Erythroblast (primary cell): ENCODE data around the gene TBC1D16.
A peak's percentile ranks its signal among the peaks of the same experiment; 100 is the strongest.
"Not testable (repeated sequence)": the region's sequence is repeated elsewhere in the genome, so short reads cannot be mapped to it uniquely, and the experiment has no call there.

Experiments
- DNase-seq, 2 experiments: peaks; one replicate each; lab custom pipeline; 2025; lab: John Stamatoyannopoulos, UW
- GATA1 ChIP-seq: IDR thresholded peaks from 2 replicates; pipeline ENCODE4 v1.6.1; 2011; ENCODE audit warnings: low read depth, mild to moderate bottlenecking, control low read depth, low read length, moderate library complexity
- POLR2A ChIP-seq: IDR thresholded peaks from 2 replicates; pipeline ENCODE4 v1.6.1; 2011; ENCODE audit warnings: mild to moderate bottlenecking, low read length

Gene TBC1D16

DNA sequence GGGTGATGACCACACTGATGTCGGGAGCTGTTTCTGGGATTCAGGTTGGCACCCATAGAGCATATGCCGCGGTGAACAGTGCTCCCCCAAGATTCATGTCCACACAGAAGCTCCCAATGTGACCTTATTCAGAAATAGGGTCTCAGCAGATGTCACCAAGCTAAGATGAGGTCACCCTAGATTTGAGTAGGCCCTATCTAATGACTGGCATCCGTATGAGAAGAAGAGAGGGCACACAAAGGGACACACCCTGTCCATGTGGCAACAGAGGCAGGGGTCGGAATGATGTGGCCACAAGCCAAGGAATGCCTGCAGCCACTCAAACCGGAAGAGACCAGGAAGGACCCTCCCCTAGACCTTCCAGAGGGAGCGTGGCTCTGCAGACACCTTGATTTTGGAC lies 35.5 kb downstream of the TBC1D16 start:
- TF ChIP-seq GATA1 (no peak), POLR2A (no peak)
- no peak for DNase-seq

DNA sequence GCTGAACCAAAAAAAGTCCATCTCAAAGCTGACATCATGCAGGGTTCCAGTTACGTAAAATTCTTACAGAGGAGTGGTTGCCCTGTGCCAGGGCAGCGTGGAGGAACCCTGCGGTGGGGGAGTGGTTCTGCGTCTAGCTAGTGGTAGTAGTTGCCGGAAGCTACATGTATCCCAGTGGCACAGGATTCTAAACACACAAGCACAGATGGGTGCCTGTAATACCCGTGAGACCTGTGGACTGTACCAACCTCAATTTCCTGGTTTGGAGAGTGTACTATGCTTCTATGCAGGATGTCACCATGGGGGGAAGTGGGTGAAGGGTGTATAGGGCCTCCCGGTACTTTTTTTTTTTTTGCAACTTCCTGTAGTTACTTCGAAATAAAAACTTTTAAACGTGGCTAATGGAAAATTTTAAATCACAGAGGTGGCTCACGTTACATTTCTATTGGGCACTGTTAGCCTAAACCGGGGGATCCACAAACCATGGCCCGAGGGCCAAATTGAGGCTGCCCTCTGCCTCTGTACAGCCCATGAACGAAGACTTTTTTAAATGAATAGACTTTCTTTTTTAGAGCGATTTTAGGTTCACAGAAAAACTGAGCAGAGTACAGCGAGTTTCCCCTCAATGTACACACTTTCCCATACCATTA lies 38.5 kb downstream of the TBC1D16 start:
- TF ChIP-seq GATA1 (no peak), POLR2A (no peak)
- DNase-seq = no peak

DNA sequence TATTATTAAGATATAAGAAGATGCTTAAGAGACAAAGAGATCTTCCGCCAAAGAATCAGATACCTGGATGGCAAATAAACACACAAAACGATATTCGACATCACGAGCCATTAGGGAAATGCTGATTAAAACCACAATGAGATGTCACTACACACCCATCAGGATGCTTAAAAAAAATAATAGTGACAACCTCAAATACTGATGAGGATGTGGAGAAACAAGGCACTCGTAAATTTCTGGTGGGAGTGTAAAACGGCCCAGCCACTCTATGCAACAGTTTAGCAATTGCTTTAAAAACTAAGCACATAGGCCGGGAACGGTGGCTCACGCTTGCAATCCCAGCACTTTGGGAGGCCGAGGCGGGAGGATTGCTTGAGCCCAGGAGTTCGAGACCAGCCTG lies 39.4 kb downstream of the TBC1D16 start:
- DNase-seq = no peak
- TF ChIP-seq GATA1 (no peak), POLR2A (no peak)

DNA sequence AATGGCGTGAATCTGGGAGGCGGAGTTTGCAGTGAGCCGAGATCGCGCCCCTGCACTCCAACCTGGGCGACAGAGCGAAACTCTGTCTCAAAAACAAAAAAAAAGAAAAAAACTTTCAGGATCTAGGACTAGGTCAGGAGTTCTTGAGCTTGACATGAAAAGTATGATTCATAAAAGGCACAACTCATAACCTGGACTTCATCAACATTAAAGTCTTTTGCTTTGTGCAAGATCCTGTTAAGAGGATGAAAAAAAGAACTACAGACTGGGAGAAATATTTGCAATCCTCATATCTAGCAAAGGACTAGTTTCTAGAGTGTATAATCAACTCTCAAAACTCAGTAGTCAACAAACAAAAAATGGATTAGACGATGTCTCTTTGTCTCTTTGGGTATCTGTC lies 40.0 kb downstream of the TBC1D16 start:
- no peak for TF ChIP-seq POLR2A
- TF ChIP-seq GATA1 = no peak
- no peak for DNase-seq

DNA sequence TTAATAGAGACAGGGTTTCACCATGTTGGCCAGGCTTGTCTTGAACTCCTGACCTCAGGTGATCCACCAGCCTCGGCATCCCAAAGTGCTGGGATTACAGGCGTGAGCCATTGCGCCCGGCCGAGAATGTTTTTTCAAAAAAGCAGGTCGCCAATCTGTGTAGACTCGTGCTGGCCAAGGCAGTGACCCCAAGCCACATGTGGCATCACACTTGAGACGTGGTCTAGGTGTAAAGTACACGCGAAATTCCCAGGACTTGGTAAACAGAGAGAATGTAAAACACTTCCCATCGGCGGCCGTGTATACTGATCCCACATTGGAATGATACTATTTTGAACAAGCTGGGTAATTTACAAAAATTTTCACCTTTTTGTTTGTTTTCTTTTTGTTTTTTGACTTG lies 41.1 kb downstream of the TBC1D16 start:
- no peak for TF ChIP-seq POLR2A
- no peak for TF ChIP-seq GATA1
- no peak for DNase-seq

DNA sequence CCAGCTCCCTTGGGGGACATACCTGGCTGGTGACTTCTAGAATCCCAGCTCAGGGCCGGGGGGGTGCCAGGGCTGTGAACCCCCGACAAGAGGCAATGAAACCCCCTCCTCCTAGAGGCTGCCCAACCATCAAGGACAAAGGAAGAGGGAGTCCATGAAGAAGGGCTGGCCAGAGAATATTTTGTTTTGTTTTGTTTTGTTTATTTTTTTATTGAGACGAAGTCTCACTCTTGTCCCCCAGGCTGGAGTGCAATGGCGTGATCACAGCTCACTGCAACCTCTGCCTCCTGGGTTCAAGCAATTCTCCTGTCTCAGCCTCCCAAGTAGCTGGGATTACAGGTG lies 41.5 kb downstream of the TBC1D16 start:
- DNase-seq = not testable (repeated sequence)

DNA sequence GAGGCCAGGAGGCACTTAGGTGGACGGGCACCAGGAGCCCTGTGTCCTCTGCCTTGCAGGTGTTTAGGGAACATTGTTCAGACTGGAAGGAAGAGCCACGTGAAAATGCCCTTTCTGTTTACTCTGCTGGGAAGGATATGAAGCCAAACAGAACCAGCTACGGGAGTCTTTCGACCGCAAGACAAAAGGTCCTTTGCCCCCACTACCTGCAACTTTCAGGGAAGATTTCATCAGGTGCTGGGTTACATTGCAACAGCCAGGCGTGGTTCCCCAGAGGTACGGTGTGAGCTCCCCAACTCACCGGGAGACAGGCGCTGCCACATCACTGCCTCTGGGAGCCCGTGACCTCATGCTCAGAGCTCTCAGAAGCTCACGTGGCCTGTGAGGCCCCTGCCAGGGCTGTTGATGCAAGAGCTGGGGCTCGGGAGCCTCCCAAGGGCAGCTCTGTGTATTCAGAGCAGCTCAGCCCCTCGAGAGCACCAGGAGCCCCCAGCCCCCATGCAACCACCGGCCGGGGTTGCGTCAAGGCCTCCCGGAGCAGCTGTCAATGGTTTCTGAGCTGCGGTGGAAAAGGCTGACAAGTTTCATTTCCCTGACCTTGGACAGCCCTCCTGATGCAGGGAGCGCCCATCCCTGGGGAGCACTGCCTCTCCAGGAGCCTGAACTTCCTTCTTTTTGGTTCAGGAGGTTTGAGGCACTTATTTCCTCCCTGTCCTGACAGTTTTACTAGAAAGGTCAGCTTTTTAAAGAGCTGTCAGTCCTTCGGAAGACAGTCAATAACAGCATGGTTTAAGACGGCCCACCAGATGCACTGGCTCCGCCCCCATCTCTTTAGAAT lies 42.1 kb downstream of the TBC1D16 start:
- peak; percentile 25 to 67 for DNase-seq
- TF ChIP-seq GATA1 = no peak
- no peak for TF ChIP-seq POLR2A

DNA sequence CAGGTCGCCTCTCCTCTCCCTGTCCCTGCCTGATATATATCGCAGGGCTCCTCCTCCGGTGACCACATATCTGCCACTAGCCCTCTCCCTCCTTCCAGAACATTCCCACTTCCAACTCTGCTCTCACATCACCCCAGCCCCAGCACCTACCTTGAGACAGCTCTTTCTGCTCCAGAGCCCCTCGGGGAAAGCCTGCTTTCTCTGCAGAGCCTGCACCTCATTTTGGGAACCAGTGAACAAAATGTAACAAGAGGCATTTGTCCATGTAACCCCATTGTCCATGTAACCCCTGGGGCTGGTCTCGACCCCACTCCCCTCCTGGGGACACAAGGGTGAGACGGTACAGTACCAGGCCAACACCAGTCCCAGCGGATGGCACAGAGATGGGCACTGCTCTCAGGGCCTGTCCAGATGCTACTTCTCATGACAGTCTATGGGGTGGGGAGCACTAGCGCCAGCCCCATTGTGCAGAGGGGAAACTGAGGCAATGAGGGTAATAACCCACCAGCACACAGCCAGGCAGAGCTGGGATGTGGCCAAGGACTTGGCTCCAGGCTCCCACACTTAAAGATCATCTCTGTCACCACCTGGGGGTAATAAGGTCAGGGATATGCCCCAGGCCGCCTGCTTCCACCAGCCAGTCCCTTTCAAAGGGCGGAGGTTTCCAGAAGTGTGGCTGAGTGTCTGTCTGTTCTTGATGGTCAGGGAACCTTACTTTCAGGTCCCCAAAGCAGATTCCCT lies 42.9 kb downstream of the TBC1D16 start:
- no peak for DNase-seq
- TF ChIP-seq GATA1 (no peak), POLR2A (no peak)

DNA sequence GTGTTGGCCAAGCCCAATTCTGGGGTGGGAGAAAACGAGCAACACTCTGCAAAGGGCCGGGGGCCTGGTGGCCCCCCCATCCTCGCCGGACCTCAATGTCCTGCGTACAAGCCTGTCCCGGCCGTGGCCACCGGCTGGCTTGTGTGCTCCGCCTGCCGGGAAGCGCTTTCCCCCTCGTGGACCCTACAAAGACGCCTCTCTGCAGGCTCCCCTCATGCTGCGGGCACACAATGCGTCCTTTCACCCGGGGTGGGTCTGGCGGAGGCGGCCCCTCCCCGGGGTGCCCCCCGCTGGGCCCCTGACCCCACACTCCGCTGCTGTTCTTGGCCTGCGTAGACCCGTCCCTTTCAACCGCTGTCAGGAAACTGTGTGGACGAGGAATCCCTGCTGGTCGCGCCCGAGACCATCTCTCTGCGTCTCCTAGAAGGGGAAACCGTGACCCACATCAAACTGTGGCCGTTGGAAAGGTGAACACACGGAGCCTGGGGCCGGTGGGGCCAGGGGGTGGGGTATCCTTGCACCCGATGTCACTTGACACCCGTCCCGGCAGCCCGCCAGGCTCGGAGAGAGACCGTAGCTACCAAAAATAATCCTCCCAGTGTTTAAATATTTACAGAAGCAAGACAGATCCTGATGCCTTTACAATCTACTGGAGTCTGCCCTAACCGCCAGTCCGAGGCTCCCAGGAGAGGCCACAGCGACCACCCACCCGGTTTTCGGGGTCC lies 43.6 kb downstream of the TBC1D16 start:
- DNase-seq = no peak
- TF ChIP-seq POLR2A (no peak), GATA1 (no peak)

DNA sequence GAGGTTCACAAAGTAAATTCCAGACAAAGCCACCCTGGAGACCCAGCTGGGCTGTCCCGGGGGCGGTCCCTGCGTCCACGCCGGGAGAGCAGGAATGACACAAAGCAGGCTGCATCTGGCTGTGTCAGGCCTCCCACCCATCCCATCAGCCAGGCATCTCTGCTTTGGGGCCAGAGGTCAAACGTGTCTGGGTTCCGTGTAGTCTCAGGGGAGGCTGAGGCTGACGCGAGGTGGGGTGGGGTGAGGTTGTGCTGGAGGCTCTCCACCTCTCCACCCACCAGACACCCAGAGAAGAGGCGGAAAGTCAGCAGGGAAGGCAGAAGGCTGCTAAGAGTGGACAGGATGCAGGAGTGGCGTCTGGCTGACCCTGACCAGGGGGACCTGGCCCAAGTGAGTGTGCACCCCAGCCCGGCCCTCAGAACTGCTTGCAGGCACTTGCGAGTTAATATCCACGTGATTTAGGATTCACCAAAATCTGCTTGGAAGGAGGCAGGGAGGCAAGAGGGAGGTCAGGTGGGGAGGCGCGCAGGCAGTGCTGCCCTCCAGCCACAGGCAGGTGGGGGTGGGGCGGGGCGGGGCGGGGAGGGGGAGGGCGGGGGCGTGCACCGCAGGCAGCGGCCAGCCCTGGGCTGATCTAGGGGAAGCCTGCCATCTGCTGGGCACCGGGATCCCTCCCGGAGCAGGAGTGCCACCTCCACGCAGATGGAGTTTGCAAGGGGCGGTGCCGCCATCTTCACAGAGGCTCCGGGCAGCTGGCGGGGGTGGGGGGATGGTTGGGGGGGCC lies 44.3 kb downstream of the TBC1D16 start:
- peak; percentile 43 to 63 for DNase-seq
- TF ChIP-seq GATA1 (no peak), POLR2A (no peak)

DNA sequence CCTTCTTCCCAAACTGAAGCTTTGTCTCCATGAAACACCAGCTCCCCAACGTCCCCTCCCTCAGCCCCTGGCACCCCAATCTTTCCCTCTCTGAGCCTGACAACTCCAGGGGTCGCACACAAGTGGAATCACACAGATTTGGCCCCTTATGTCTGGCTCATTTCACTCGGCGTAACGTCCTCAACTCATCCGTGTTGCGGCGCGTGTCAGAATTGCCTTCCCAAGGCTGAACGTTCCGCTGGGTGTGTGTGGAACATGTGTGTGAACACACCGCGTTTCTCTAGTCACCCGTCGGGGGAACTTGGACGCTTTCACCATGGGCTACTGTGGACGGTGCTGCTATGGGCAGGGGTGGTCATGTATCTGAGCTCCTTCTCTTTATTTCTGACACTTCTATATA lies 45.0 kb downstream of the TBC1D16 start:
- TF ChIP-seq POLR2A (no peak), GATA1 (no peak)

DNA sequence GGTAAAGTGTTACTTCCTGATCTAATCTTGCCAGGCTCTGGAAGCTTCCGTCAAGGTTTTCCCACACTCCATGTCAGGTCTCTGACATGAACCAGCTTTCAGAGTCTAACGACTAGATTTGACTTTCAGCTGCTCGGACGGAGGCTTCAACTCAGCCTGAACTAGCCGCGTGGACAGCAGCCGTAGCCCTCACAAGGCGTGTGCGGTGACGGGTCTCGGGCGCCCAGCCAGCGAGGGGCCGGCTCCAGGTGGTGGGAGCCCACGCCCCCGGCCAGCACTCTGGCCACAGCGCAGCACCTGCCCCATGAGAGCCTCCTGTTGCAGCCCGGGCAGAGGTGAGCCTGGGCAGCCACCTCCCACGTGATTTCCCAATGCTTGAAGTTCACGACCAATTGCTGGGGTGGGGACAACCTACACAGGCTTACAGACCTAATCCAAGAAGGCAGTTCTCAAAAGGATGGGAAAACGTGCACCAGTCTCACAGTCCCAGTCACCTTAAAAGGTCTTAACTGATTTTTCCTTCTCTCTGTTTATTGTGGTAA lies 45.5 kb downstream of the TBC1D16 start:
- DNase-seq = no peak
- TF ChIP-seq POLR2A (no peak), GATA1 (no peak)

More for the DNA sequence above, 45.0 kb downstream of the TBC1D16 start:
- DNase-seq = no peak

DNA sequence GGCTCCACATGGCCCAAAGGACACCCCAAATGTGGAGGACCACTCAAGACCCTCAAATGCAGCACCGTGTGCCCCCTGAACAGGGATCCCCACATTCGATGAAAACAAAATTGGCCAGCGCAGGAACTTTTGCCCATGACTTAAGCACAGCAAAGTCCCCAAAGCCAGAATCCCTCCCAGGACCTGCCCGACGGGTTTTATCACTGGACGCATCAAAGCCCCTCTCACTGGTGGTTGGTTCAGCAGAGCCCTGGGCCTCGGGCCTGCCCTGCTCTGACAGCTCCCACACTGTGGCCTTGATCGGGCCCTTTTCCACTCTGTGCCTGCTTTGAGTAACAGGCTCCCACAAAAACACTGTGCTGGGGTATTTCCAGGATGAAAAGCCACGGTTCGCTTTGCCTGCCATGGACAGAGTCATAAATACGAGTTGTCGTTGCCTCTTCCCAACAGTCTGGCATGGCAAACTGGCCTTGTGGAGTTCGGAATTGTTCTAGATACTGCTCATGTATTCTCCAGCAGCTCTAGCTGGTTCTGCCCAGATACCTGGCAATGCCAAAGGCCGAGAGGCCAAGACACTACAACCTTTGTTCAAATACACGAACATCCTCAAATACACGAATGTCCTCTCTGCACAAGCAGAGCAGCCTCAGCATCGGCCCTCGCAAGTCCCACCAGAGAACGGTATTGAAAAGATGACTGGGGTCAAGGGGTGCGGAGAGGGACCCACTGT lies 46.4 kb downstream of the TBC1D16 start:
- TF ChIP-seq POLR2A (no peak), GATA1 (no peak)
- no peak for DNase-seq
